Stimulated activated CD4-positive, alpha-beta T cell treated with anti-CD3 and anti-CD28 coated beads, TNF-alpha, amount 100 ng/mL, for 24 hours (primary cell): ENCODE measurements around the gene PRMT6.
"Not testable (repeated sequence)": the region's sequence is repeated elsewhere in the genome, so short reads cannot be mapped to it uniquely, and the experiment has no call there.

ENCODE experiments used
- DNase-seq, 3 experiments: peaks; one replicate each; pipeline ENCODE4 v3.0.0-alpha.2; 2020; ENCODE audit warnings: low read depth in 3 of 3

PRMT6 gene

GRCh38 chr1:107093395-107093794 lies 36.9 kb downstream of the PRMT6 start:
- not testable (repeated sequence) for DNase-seq

GRCh38 chr1:107095647-107096046 lies 39.2 kb downstream of the PRMT6 start:
- no peak for DNase-seq

DNA sequence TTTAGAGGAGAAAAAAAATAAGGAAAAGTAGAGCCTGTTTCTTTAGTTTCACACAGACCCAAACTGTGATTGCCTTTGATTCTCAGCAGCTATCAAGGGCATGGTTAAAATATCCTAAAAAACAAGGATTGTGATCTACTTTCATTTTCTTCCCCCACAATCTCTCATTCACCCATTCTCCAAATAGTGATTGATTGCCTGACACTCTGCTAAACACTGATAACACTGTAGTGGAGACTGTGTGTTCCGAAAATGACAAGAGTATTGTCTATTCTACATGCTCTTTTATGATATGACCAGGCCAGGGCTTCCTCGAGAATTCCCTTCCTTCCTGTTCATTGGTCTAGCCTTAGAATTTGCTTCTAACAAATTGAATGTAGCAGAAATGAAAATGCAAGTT lies 40.2 kb downstream of the PRMT6 start:
- no peak for DNase-seq

DNA sequence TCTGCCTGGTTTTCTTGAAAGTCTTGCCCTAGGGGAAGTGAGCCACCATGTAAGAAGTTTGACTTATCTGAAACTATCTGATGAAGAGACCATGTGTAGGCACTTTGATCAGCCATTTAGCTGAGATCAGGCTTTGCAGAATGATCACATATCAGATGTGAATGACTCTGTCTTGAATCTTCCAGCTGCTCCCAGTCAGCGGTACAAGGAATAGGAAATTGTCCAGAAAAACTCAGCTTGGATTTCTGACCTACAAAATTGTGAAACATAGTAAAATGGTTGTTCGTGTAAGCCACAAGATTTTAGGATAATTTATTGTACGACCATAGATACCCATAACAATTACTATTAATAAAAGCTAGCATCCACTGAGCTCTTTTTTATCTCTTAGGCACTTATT lies 42.5 kb downstream of the PRMT6 start:
- no peak for DNase-seq

GRCh38 chr1:107100331-107100984 lies 44.0 kb downstream of the PRMT6 start:
- DNase-seq = no peak

DNA sequence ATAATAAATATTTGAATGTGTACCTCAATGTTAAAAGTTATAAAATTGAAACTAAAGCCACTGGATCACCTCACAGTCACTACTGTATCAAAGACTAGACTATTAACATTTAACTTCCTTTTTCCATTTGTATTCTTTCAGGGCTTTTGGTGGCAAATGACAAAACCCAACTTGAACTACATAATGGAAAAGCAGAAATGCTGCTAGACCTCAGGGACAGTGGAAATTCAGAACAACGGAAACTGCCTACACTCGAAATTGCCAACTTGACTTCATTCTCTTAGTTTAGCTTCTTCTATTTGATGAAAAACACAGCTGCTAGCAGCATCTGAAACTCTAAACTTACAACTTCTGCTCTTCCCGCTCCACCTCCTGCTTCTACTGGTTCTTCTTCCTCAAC lies 49.4 kb downstream of the PRMT6 start:
- no peak for DNase-seq
